GM19452 (cell line): ENCODE measurements around the gene OR51F2.
"Not testable (repeated sequence)": the region's sequence is repeated elsewhere in the genome, so short reads cannot be mapped to it uniquely, and the experiment has no call there.

Source experiments
- ATAC-seq: cut with Tn5 transposase; IDR thresholded peaks from one replicate; pipeline ENCODE4 v1.9.1; 2021; ENCODE audit not compliant: unreplicated experiment

OR51F2 gene

GRCh38 chr11:4821021-4821420 lies at the start of gene OR51F2:
OR51F2 (plus strand) TSS chr11:4821321; CDS start chr11:4821422, 101 bp downstream.
- ATAC-seq = no peak

GRCh38 chr11:4782454-4782853 lies 38.7 kb upstream of the OR51F2 start:
- ATAC-seq = no peak

DNA sequence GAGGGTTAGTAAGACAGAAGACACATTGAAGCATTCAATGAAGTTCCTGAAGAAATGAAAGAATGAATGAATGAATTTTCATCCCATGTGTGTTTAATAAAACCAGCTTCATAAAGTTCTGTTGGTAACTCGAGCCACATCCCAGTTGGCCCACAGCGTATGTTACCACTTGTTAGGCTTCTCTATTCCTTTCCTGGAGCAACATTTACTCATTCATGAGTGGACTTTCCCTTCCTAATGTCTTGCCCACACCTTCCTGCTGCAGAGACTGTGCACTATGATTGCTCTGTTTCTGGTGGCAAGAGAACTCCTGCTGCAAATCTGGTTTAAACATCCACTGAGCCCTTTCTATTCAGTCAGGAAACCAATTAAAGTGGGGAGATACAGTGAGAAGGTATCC lies 23.9 kb upstream of the OR51F2 start:
- ATAC-seq = no peak

DNA sequence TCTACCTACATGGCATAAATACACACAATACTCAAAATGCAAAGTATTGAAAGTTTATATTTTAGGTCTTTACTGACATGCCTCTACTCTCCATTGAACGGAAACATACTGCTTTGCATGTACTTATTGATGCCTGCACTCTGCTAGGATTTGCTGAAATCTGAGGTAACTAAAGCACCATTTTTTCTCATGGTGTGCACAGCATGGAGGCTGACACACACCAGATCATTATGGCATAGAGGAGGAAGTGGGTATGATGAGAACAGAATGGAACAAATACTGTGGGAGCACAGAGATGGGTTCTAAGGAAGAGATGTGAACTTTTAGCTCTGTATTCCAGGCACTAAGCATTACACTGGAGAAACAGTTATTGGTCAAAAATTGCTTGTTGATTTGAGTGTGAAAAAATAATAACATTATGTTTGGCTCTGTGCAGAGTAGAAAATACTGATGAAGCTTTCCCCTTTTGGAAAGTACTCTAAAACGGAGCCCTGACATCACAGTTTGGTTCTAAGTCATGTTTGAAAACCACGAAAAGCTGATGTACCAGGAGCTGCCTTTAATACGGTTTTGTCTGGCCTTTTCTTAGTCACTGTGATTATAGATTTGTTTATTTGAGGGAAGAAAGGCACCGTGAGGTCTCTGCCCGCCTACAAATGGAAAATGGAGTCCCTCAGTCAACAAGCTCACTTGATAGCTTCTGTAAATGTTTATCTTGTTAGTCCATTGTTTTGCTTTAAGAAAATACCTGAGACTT lies 22.5 kb upstream of the OR51F2 start:
- ATAC-seq = no peak

DNA sequence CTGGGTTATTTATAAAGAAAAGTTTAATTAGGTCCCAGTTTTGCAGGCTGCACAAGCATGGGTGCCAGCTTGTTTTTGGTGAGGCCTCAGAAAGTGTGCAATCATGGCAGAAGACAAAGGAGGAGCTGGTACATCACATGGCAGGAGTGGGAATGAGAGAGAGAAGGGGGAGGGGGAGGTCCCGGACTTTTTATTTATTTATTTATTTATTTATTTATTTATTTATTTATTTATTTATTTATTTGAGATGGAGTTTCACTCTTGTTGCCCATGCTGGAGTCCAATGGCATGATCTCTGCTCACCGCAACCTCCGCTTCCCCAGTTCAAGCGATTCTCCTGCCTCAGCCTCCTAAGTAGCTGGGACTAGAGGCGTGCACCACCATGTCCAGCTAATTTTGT lies 19.8 kb upstream of the OR51F2 start:
- ATAC-seq = not testable (repeated sequence)

DNA sequence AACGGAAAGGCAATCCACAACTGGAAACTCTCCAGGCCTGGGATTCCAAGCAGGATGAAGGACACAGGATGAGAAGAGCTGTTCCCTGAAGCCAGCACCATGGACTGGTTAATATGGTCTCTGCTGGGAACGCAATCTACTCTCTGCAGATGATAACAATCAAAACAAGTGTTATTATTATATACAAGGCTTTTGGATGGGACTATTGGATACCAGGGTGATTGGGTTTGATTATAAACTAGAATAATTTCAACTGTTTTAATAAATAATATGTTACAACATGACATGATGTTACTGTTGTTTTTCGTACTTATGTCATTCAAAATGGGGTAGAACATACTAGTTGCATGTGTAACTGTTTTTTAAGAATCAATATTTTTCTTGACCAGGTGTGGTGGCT lies 16.8 kb upstream of the OR51F2 start, which contains the start of gene OR52R1:
TSS of gene OR52R1 (minus strand) at position 101 of the 400 bp plus-strand sequence. CDS start at position 101, 0 bp downstream.
- no peak for ATAC-seq

GRCh38 chr11:4808476-4808875 lies 12.6 kb upstream of the OR51F2 start:
- no peak for ATAC-seq

GRCh38 chr11:4809246-4809645 lies 11.9 kb upstream of the OR51F2 start:
- ATAC-seq = no peak

DNA sequence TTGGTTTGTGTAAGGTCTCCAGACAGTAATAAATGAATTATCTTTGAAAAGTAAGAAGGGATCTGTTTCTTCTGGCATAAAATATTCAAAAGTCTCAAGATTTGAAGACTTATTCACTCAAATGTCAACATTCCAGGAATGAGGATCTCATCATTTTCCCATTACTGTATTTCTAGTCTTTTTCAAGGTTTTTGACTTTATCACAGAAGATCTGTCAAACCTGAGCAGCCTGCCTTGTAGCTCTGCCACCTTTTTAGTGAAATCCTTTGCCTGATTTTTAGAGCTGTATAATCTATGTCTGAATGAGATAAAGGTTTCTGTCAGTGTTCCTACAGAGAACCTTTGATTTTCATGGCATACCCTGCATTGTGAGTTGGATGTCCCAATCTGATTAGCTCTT lies 4.0 kb downstream of the OR51F2 start:
- no peak for ATAC-seq

DNA sequence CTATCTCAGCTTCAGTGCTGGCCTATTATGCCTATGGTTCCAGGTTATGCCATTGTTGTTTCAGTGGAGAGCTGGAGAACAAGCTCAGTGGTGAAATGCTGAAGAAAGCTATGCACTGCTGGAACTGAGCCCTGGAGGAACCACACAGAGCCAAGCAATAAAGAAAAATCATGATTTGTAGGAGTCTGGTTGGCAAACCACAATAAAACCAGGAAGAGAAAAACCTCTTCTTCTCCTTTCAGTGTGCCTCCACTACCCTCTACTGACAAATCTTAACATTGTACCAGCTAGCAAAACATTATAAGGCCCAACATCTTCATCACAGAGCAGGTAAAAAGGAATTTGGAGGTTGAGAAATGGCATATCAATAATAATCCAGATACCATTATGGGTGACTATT lies 5.3 kb downstream of the OR51F2 start:
- no peak for ATAC-seq

DNA sequence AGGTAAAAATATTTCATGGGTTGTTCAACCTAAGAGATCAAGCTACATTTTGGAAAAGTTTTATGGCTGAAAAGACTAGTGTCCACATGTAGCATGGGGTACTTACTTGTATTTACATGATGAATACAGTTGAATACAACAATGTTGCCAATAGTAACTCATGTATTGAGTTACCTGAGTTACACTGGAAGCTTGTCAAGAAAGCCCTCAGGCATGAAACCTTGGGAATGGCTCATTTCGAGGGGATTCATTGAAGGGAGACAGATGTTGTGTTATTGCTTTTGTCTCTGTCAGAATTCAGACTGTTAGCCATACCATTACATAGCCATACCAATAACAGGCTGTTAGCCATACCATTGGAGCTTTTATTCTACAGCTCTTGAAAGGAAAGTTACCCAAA lies 9.2 kb downstream of the OR51F2 start:
- ATAC-seq = no peak

DNA sequence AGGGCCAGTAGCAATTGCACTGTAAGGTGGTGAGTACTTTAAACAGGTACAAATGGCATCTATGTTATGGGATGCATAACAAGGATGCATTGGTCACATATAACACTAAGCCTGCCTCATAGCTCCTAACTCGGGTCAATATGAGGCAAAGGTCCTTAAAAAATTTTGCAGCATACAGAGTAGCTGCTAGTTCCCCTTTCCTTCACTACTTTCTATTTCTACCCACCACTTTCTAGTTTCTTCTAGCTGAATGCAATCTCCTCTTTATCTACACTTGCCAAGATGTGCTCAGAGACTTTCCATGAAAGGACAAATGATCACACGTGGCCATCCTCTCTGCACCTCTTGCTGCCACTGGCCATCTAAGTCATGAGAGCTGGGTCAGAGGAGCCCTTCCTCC lies 9.8 kb downstream of the OR51F2 start:
- ATAC-seq = no peak

DNA sequence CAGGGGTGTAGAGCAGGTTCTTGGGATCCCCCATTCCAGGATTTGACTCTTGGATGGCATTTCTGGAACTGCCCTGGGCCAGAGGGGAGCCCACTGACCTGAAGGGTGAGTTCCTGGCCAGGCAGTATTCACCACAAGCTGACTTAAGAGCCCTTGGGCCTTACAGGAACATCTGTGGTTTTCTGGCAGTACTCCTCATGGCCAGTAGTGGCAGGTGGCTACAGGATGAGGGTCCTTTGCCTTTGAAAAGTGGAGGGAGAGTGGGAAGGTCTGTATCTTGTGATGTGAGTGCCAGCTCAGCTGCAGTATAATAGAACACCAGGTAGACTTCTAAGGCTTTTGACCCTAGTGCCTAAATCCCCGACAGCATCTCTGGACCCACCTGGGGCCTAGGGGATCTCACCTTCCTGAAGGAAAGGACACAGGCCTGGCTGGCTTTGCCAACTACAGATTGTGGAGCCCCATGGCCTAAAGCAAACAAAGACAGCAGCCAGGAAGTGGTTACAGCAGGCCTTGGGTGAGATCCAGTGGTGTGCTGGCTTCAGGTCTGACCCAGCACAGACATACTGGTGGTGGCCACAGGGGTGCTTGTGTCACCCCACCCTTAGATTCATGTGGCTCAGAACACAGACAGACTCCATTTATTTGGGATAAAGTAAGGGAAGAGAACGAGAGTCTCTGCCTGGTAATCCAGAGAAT lies 18.9 kb downstream of the OR51F2 start:
- ATAC-seq = no peak

DNA sequence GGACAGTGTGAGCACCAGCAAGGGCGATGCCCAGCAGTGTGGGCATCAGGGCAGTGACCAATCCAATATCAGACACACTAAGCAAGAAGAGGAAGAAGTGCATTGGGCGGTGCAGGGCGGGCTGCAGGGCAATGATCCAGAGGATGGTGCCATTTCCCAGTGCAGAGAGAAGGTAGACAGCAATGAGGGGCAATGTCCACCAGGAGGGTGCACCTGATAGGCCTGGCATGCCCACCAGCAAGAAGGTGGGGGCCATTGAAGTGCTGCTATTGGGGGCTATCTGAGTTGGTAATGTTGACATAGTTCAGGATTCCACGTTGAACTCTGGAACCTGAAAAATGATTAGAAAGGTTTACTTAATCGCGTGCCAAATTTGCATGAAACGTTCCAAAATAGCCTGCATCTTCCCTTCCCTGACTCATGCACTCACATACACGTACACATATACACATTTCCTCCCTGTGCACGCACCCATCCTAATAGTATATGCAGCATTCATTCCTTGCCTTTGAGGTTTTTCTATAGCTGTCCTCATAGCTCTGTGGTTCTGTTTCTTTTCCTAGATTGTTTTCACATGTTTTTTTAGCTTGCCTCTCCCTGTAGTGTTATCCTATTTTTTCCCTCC lies 27.9 kb downstream of the OR51F2 start, which contains the start of gene OR51S1:
TSS of gene OR51S1 (minus strand) at position 301 of the 625 bp plus-strand sequence. CDS start at position 301, 0 bp downstream.
- ATAC-seq = no peak

DNA sequence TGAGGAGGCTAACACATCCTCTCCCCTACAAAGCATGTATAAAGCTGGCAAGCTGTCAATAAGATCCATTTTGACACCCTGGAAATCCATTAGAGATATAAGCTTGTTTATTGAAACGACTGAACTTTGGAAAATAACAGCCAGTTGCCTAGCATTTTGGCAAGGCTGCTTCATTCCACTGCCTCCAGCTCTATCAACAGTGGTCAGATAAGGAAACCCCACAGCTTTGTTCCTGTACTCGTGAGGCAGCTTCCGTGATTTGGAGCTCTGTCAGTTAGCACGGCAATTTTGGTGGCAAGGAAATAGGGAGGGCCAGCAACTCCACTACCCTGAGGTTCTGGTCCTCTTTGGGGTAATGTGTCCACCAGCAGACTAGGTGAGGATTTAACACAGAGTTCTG lies 29.9 kb downstream of the OR51F2 start:
- ATAC-seq = no peak

DNA sequence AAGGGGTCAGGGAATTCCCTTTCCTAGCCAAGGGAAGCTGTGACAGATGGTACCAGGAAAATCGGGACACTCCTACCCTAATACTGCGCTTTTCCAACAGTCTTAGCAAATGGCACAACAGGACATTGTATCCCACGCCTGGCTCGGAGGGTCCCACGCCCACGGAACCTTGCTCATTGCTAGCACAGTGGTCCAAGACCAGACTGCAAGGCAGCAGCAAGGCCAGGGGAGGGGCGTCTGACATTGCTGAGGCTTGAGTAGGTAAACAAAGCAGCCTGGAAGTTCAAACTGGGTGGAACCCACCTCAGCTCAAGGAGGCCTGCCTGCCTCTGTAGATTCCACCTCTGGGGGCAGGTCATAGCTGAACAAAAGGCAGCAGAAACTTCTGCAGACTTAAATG lies 33.2 kb downstream of the OR51F2 start:
- not testable (repeated sequence) for ATAC-seq

GRCh38 chr11:4862447-4863236 lies 41.5 kb downstream of the OR51F2 start:
- no peak for ATAC-seq

DNA sequence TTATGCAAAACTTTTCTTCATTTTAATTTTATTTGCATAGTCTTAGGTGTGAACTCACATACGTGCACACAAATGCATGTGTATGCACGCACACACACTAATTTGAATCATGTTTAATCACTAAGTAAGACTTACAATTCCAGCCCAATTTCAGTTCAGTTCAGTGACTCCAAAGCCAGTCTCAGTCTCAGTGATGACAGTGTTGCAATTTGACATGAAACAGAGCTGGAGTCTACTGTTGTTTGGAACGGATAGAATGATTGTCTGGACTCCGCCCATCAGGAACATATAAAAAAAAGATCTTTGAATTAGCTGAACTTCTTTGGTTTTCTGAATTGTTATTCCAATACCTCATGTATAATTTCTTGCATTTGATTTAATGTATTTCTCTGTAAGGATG lies 42.8 kb downstream of the OR51F2 start:
- no peak for ATAC-seq

GRCh38 chr11:4865855-4866254 lies 44.7 kb downstream of the OR51F2 start:
- ATAC-seq = no peak
